ENCODE results near the gene SUMO3. TPM values are rescaled to one million over a fixed set of nuclear protein-coding genes. Genes with fewer than 3 reads are reported as not detected.

The SUMO3 gene
- total and polyA plus RNA-seq, 12 donors: 21.1 to 92.3 (median 72.1) TPM

GRCh38 chr21:44831227-44831860 lies 13.5 kb upstream of the SUMO3 start:
- no peak for TF ChIP-seq CTCF (IDR thresholded peaks at IDR 0.05)
- no peak for TF ChIP-seq POLR2A (IDR thresholded peaks at IDR 0.05)
- H3K4me1 ChIP-seq (replicated peaks in 1 of 2): peaks cover under 1% of the 10 kb centered on the region in 2 donors
- intact Hi-C loops (cut with DNase I): no loop called here
- no peak for DNase-seq
- no peaks in the 10 kb centered on the region for H3K27me3 ChIP-seq
- no peaks in the 10 kb centered on the region for H3K36me3 ChIP-seq (replicated peaks in 1 of 2)
- no peak overlapping the region for H3K4me3 ChIP-seq
- WGBS, 4 donors: 46 to 51% (median 48%) methylated on average over 7 of the region's 7 CpGs
- H3K27ac ChIP-seq: no peak overlapping the region
- no peaks in the 10 kb centered on the region for H3K9me3 ChIP-seq (replicated peaks in 1 of 3)

DNA sequence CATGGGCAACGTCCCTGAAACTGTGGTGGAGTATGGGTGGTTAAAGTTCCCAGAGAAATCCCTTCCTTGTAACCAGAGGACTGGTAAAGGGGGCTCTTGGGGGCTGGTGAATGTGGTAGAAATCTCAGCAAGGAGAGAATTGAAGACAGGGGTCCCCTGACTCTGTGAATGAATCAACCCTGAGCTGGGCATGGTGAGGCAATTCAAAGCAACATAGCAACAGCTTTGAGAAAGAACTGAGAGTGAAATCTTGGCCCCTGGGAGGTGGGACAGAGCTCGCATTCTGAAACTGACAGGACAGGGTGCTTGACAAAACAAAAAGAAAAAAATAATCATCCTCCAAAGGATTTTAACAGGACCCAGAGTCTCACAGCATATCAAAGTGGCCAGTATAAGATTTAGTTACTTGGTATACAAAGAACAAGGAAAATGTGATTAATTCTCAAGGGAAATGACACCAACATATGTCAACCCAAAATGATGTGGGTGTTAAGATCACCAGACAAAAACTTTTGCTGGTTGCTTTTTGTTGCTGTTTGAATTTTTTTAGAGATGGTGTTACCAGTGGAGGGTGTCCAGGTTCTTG lies 11.7 kb upstream of the SUMO3 start:
- H3K4me3 ChIP-seq: no peak overlapping the region
- DNase-seq: no peak
- 59 to 74% (median 62%) methylated on average over 2 of the region's 2 CpGs for WGBS, 4 donors
- H3K9me3 ChIP-seq (replicated peaks in 1 of 3): no peaks in the 10 kb centered on the region
- no peaks in the 10 kb centered on the region for H3K36me3 ChIP-seq (replicated peaks in 1 of 2)
- H3K27ac ChIP-seq: no peak overlapping the region
- no peaks in the 10 kb centered on the region for H3K4me1 ChIP-seq (replicated peaks in 1 of 2)
- no peaks in the 10 kb centered on the region for H3K27me3 ChIP-seq
- intact Hi-C loops (cut with DNase I): no loop called here
- no peak for TF ChIP-seq POLR2A (IDR thresholded peaks at IDR 0.05)
- no peak for TF ChIP-seq CTCF (IDR thresholded peaks at IDR 0.05)

- no peak overlapping the region for H3K27ac ChIP-seq
- no peaks in the 10 kb centered on the region for H3K4me1 ChIP-seq (replicated peaks in 1 of 2)
- no peak for DNase-seq
- H3K4me3 ChIP-seq: no peak overlapping the region
- no peaks in the 10 kb centered on the region for H3K9me3 ChIP-seq (replicated peaks in 1 of 3)
- TF ChIP-seq CTCF (IDR thresholded peaks at IDR 0.05) (no peak), POLR2A (IDR thresholded peaks at IDR 0.05) (no peak)
- no peaks in the 10 kb centered on the region for H3K36me3 ChIP-seq (replicated peaks in 1 of 2)
- WGBS, 4 donors: 76 to 89% (median 84%) methylated on average over 4 of the region's 4 CpGs
- intact Hi-C loops (cut with DNase I): no loop called here
- no peaks in the 10 kb centered on the region for H3K27me3 ChIP-seq
These were observed 10.6 kb upstream of the SUMO3 start for GRCh38 chr21:44828362-44829056.

DNA sequence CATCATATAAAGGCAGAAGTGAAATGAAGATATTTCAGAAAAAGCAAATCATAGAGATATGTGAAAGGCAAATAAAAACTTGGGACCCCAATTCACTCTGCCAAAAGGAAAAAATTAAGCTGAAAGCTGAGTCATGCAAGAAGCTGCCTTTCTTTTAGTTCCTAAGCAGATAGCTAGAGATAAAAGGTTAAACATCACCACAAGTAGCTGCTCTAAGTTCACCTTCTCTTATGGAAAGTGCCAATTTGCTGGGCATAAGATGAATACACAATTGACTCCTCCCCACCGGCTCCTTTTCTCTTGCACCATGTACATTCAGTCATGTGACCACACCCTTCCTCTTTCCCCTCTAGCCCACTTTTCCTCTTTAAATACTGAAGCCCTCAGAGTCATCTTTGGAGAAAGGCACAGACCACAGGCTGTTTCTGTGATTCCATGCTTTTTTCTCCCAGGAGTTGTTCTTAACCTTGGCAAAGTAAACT lies 5.4 kb upstream of the SUMO3 start:
- Histone ChIP-seq H3K27ac (no peak overlapping the region), H3K36me3 (replicated peaks in 1 of 2) (no peaks in the 10 kb centered on the region), H3K4me3 (no peak overlapping the region), H3K4me1 (replicated peaks in 1 of 2) (no peaks in the 10 kb centered on the region), H3K27me3 (no peaks in the 10 kb centered on the region), H3K9me3 (replicated peaks in 1 of 3) (peaks cover 0 to 12% (median 0%) of the 10 kb centered on the region in 3 donors)
- intact Hi-C loops (cut with DNase I): no loop called here
- DNase-seq: no peak
- TF ChIP-seq CTCF (IDR thresholded peaks at IDR 0.05): no peak
- TF ChIP-seq POLR2A (IDR thresholded peaks at IDR 0.05): no peak
- 77 to 93% (median 90%) methylated on average over 1 of the region's 1 CpG for WGBS, 4 donors
